ENCODE data around the gene GRB10.

GRB10 gene

GRCh38 chr7:50706469-50706937 is 76.2 kb downstream of the GRB10 start:
- Histone ChIP-seq H3K79me2 (ENCODE audit: insufficient read depth, low read length) (no peaks in the 10 kb centered on the region), H3K4me1 (ENCODE audit: insufficient read depth, low read length) (no peaks in the 10 kb centered on the region), H3K27ac (ENCODE audit: low read length) (no peak overlapping the region), H3K9me3 (ENCODE audit: insufficient read depth, low read length, severe bottlenecking) (no peaks in the 10 kb centered on the region), H2AFZ (ENCODE audit: low read depth, low read length) (no peak overlapping the region), H3K27me3 (ENCODE audit: insufficient read depth, low read length, poor library complexity) (peaks cover 21% of the 10 kb centered on the region), H3K4me3 (ENCODE audit: low read depth in 1 of 2, low read length in 2 of 2) (no peak overlapping the region), H3K36me3 (ENCODE audit: insufficient read depth, low read length) (no peaks in the 10 kb centered on the region), H3K4me2 (ENCODE audit: insufficient read depth, low read length) (no peak overlapping the region), H3K9ac (ENCODE audit: low read depth, low read length) (no peak overlapping the region), H4K20me1 (ENCODE audit: insufficient read depth, low read length) (no peaks in the 10 kb centered on the region; the same call in 1 of the 2 replicates)
- TF ChIP-seq EZH2 (IDR thresholded peaks at IDR 0.05; ENCODE audit: borderline replicate concordance, low read depth, low read length, severe bottlenecking) (no peak), CTCF (IDR thresholded peaks at IDR 0.05; ENCODE audit: borderline replicate concordance, extremely low read depth, low read length, poor library complexity, severe bottlenecking) (no peak)
- ATAC-seq (ENCODE audit: insufficient read depth, low read depth): no peak
- no peak for DNase-seq

DNA sequence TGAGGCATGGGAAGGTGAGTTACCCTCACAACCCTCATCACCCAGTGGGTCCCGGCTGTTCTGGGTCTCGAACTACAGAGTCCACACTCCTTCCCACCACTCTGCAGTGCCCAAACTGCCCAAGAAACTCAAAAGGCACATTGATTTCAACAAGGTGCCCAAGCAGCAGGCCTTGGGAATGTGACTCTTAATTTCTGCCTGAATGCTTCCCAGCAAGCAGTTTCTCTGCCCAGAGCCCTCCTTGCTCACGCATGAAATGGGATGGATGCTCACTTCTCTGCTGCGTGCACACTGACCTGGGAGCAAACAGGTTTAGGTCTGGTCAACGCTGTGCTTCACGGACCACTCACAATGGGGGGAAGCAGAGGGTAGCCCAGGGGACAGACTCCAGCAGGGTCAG is 77.9 kb downstream of the GRB10 start:
- Histone ChIP-seq H3K9me3 (ENCODE audit: insufficient read depth, low read length, severe bottlenecking) (no peaks in the 10 kb centered on the region), H3K9ac (ENCODE audit: low read depth, low read length) (no peak overlapping the region), H3K4me3 (ENCODE audit: low read depth in 1 of 2, low read length in 2 of 2) (no peak overlapping the region), H3K36me3 (ENCODE audit: insufficient read depth, low read length) (no peaks in the 10 kb centered on the region), H4K20me1 (ENCODE audit: insufficient read depth, low read length) (no peaks in the 10 kb centered on the region; the same call in 1 of the 2 replicates), H3K4me2 (ENCODE audit: insufficient read depth, low read length) (no peak overlapping the region), H3K4me1 (ENCODE audit: insufficient read depth, low read length) (no peaks in the 10 kb centered on the region), H2AFZ (ENCODE audit: low read depth, low read length) (no peak overlapping the region), H3K27ac (ENCODE audit: low read length) (no peak overlapping the region), H3K79me2 (ENCODE audit: insufficient read depth, low read length) (no peaks in the 10 kb centered on the region), H3K27me3 (ENCODE audit: insufficient read depth, low read length, poor library complexity) (peaks cover 21% of the 10 kb centered on the region)
- TF ChIP-seq CTCF (IDR thresholded peaks at IDR 0.05; ENCODE audit: borderline replicate concordance, extremely low read depth, low read length, poor library complexity, severe bottlenecking) (no peak), EZH2 (IDR thresholded peaks at IDR 0.05; ENCODE audit: borderline replicate concordance, low read depth, low read length, severe bottlenecking) (no peak)
- DNase-seq: no peak
- ATAC-seq (ENCODE audit: insufficient read depth, low read depth): no peak

DNA sequence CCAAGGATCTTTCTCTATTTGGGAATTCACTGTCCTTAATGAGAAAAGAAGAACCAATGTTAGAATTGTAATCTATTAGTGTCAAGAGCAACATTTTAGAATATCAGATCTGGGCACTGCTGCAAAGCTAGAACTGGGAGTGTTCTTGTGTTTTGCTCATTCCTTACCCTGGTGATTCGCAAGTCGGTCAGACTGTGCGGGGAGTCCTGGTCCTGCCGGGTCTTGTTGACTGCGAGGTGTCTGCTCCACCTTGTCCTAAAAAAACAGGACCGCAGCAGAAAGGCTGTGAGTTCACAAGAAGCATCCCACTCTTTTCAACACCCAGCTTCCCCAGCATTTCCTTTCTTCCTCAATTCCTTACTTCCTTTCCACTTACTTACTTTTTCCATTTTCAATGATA is 79.0 kb downstream of the GRB10 start:
- no peak overlapping the region for H3K9ac ChIP-seq (ENCODE audit: low read depth, low read length)
- no peaks in the 10 kb centered on the region for H3K4me1 ChIP-seq (ENCODE audit: insufficient read depth, low read length)
- DNase-seq: no peak
- H3K4me2 ChIP-seq (ENCODE audit: insufficient read depth, low read length): no peak overlapping the region
- peaks cover 26% of the 10 kb centered on the region for H3K27me3 ChIP-seq (ENCODE audit: insufficient read depth, low read length, poor library complexity)
- no peaks in the 10 kb centered on the region for H3K9me3 ChIP-seq (ENCODE audit: insufficient read depth, low read length, severe bottlenecking)
- H2AFZ ChIP-seq (ENCODE audit: low read depth, low read length): no peak overlapping the region
- H3K36me3 ChIP-seq (ENCODE audit: insufficient read depth, low read length): no peaks in the 10 kb centered on the region
- ATAC-seq (ENCODE audit: insufficient read depth, low read depth): no peak
- H3K4me3 ChIP-seq (ENCODE audit: low read depth in 1 of 2, low read length in 2 of 2): no peak overlapping the region
- no peaks in the 10 kb centered on the region for H4K20me1 ChIP-seq (ENCODE audit: insufficient read depth, low read length)
- no peak overlapping the region for H3K27ac ChIP-seq (ENCODE audit: low read length)
- no peaks in the 10 kb centered on the region for H3K79me2 ChIP-seq (ENCODE audit: insufficient read depth, low read length)
- TF ChIP-seq EZH2 (IDR thresholded peaks at IDR 0.05; ENCODE audit: borderline replicate concordance, low read depth, low read length, severe bottlenecking) (no peak), CTCF (IDR thresholded peaks at IDR 0.05; ENCODE audit: borderline replicate concordance, extremely low read depth, low read length, poor library complexity, severe bottlenecking) (no peak)

GRCh38 chr7:50699143-50699542 is 83.6 kb downstream of the GRB10 start:
- H4K20me1 ChIP-seq (ENCODE audit: insufficient read depth, low read length): no peaks in the 10 kb centered on the region
- peaks cover 39% of the 10 kb centered on the region for H3K27me3 ChIP-seq (ENCODE audit: insufficient read depth, low read length, poor library complexity)
- H3K36me3 ChIP-seq (ENCODE audit: insufficient read depth, low read length): no peaks in the 10 kb centered on the region
- no peak overlapping the region for H3K27ac ChIP-seq (ENCODE audit: low read length)
- H3K79me2 ChIP-seq (ENCODE audit: insufficient read depth, low read length): no peaks in the 10 kb centered on the region
- TF ChIP-seq CTCF (IDR thresholded peaks at IDR 0.05; ENCODE audit: borderline replicate concordance, extremely low read depth, low read length, poor library complexity, severe bottlenecking) (no peak), EZH2 (IDR thresholded peaks at IDR 0.05; ENCODE audit: borderline replicate concordance, low read depth, low read length, severe bottlenecking) (no peak)
- no peak for DNase-seq
- no peak overlapping the region for H2AFZ ChIP-seq (ENCODE audit: low read depth, low read length)
- H3K9me3 ChIP-seq (ENCODE audit: insufficient read depth, low read length, severe bottlenecking): no peaks in the 10 kb centered on the region
- no peak overlapping the region for H3K4me3 ChIP-seq (ENCODE audit: low read depth in 1 of 2, low read length in 2 of 2)
- H3K9ac ChIP-seq (ENCODE audit: low read depth, low read length): no peak overlapping the region
- ATAC-seq (ENCODE audit: insufficient read depth, low read depth): no peak
- no peak overlapping the region for H3K4me2 ChIP-seq (ENCODE audit: insufficient read depth, low read length)
- no peaks in the 10 kb centered on the region for H3K4me1 ChIP-seq (ENCODE audit: insufficient read depth, low read length)
